A549 (cell line): Measurements from ENCODE around the gene UFC1. TPM values are rescaled to one million over a fixed set of nuclear protein-coding genes. Genes with fewer than 3 reads are reported as not detected.

ENCODE experiments used
- ATAC-seq, 2 experiments: fragments of 200-7000 bp in 1 of 2; fragments of >200 bp in 1 of 2; cut with Nextera tagmentation in 1 of 2; cut with Tn5 transposase in 1 of 2; 3 replicates each; pipeline versions ENCODE4 v1.8.0 to v1.9.1; 2018 to 2020; ENCODE audit warnings: mild to moderate bottlenecking in 1 of 2, moderate library complexity in 1 of 2
- CTCF ChIA-PET: fragments of 300-600 bp; sonication (Branson Sonifier 250); formaldehyde crosslinking; extraction: SDS; loops from one replicate; lab custom pipeline; 2021; ENCODE audit warnings: antibody characterized with exemption, inconsistent platforms; lab: Yijun Ruan, JAX
- POLR2A ChIA-PET: fragments of 350-600 bp; formaldehyde crosslinking; extraction: SDS; loops from one replicate; lab custom pipeline; 2021; ENCODE audit warnings: antibody characterized with exemption, inconsistent platforms; lab: Yijun Ruan, JAX
- DNase-seq, 2 experiments: peaks; one replicate each; pipeline versions ENCODE4 v3.0.0 to v3.0.0-alpha.2; 2011 to 2016; ENCODE audit warnings: low read depth in 1 of 2, low spot score in 1 of 2
- FAIRE-seq: peaks from 2 replicates; lab custom pipeline; 2011; peaks lifted over from hg19 to GRCh38; lab: Jason Lieb, UNC
- H3K27ac ChIP-seq, 2 experiments: fragments of >200 bp; sonication (Bioruptor Twin); formaldehyde crosslinking; 3 replicates each; pipeline ENCODE4 v1.5.1; 2016 to 2017
- H3K4me1 ChIP-seq: fragments of >200 bp; sonication (Bioruptor Twin); formaldehyde crosslinking; 3 replicates; pipeline ENCODE4 v1.6.1; 2016
- H3K4me2 ChIP-seq: fragments of >200 bp; sonication (Bioruptor Twin); formaldehyde crosslinking; 3 replicates; pipeline ENCODE4 v1.6.1; 2016
- H3K4me3 ChIP-seq: fragments of >200 bp; sonication (Bioruptor Twin); formaldehyde crosslinking; 3 replicates; pipeline ENCODE4 v1.5.1; 2016
- H3K9me3 ChIP-seq: fragments of >200 bp; sonication (Bioruptor Twin); formaldehyde crosslinking; 3 replicates; pipeline ENCODE4 v1.6.1; 2016
- ATOH8 ChIP-seq: fragments of 250-450 bp; sonication (Bioruptor Pico); IDR thresholded peaks from 2 replicates; pipeline ENCODE4 v1.5.0; 2020; ENCODE audit warnings: low read depth, mild to moderate bottlenecking, moderate library complexity
- CBX2 ChIP-seq: fragments of 200-600 bp; sonication (generic); IDR thresholded peaks from 2 replicates; pipeline ENCODE4 v1.6.1; 2016; ENCODE audit warnings: low read depth, mild to moderate bottlenecking, borderline replicate concordance
- CBX8 ChIP-seq: fragments of 200-600 bp; sonication (generic); IDR thresholded peaks from 2 replicates; pipeline ENCODE4 v1.6.1; 2016
- CHD2 ChIP-seq: fragments of 150-350 bp; IDR thresholded peaks from 2 replicates; pipeline ENCODE4 v1.6.1; 2014; ENCODE audit warnings: low read length; ENCODE audit not compliant: partially characterized antibody
- CHD4 ChIP-seq: fragments of 200-600 bp; sonication (generic); IDR thresholded peaks from 2 replicates; pipeline ENCODE4 v1.6.1; 2016; ENCODE audit warnings: antibody characterized with exemption, mild to moderate bottlenecking, borderline replicate concordance
- CTCF ChIP-seq: fragments of >200 bp; sonication (Bioruptor Twin); formaldehyde crosslinking; IDR thresholded peaks from 3 replicates; pipeline ENCODE4 v1.5.1; 2016
- EHMT2 ChIP-seq: fragments of 200-600 bp; sonication (generic); IDR thresholded peaks from 2 replicates; pipeline ENCODE4 v1.6.1; 2016; ENCODE audit warnings: antibody characterized with exemption, low read depth, mild to moderate bottlenecking, moderate library complexity
- EP300 ChIP-seq, 2 experiments: fragments of >200 bp; sonication (Bioruptor Twin); formaldehyde crosslinking; IDR thresholded peaks; 2 replicates in 1 of 2; 3 replicates in 1 of 2; pipeline ENCODE4 v1.6.1; 2016 to 2017
- ESRRA ChIP-seq: fragments of 150-350 bp; IDR thresholded peaks from 2 replicates; pipeline ENCODE4 v1.6.1; 2014; ENCODE audit warnings: mild to moderate bottlenecking, low read length, borderline replicate concordance
- FOSL2 ChIP-seq, 2 experiments: fragments of 450-650 bp in 1 of 2; fragments of >200 bp in 1 of 2; sonication (Bioruptor Twin) in 1 of 2; formaldehyde crosslinking; IDR thresholded peaks; 2 replicates each; pipeline versions ENCODE4 v1.5.0 to v1.6.1; 2016 to 2020; ENCODE audit warnings: mild to moderate bottlenecking in 1 of 2, moderate library complexity in 1 of 2
- GATA3 ChIP-seq: IDR thresholded peaks from 2 replicates; pipeline ENCODE4 v1.6.1; 2012; ENCODE audit warnings: borderline replicate concordance
- HEYL ChIP-seq: fragments of 250-450 bp; sonication (Bioruptor Pico); IDR thresholded peaks from 2 replicates; pipeline ENCODE4 v1.8.0; 2021; ENCODE audit warnings: mild to moderate bottlenecking, moderate library complexity
- HMGXB4 ChIP-seq: fragments of 250-450 bp; sonication (Bioruptor Pico); IDR thresholded peaks from 2 replicates; pipeline ENCODE4 v1.5.0; 2021; ENCODE audit warnings: mild to moderate bottlenecking, moderate library complexity, borderline replicate concordance
- HOXB5 ChIP-seq: fragments of 250-450 bp; sonication (Bioruptor Pico); IDR thresholded peaks from 2 replicates; pipeline ENCODE4 v1.5.0; 2020; ENCODE audit warnings: mild to moderate bottlenecking, moderate library complexity
- JUNB ChIP-seq: fragments of >200 bp; sonication (Bioruptor Twin); formaldehyde crosslinking; IDR thresholded peaks from 2 replicates; pipeline ENCODE4 v1.6.1; 2016
- KDM1A ChIP-seq: fragments of 200-600 bp; sonication (generic); IDR thresholded peaks from 2 replicates; pipeline ENCODE4 v1.6.1; 2016; ENCODE audit warnings: low read depth, mild to moderate bottlenecking
- KDM5A ChIP-seq: fragments of 200-600 bp; sonication (generic); IDR thresholded peaks from 2 replicates; pipeline ENCODE4 v1.6.1; 2016; ENCODE audit warnings: antibody characterized with exemption, mild to moderate bottlenecking
- MYC ChIP-seq: IDR thresholded peaks from 2 replicates; pipeline ENCODE4 v1.6.1; 2012; ENCODE audit warnings: mild to moderate bottlenecking, inconsistent platforms, low read length, improper control_type of control experiment, borderline replicate concordance
- NFE2L2 ChIP-seq: fragments of 150-350 bp; conservative IDR thresholded peaks from 2 replicates; pipeline ENCODE4 v1.6.1; 2014; ENCODE audit warnings: low read length
- NPAS2 ChIP-seq: fragments of 250-450 bp; sonication (Bioruptor Pico); IDR thresholded peaks from 2 replicates; pipeline ENCODE4 v1.8.0; 2022; ENCODE audit warnings: mild to moderate bottlenecking, moderate library complexity, borderline replicate concordance
- NR3C1 ChIP-seq: fragments of >200 bp; sonication (Bioruptor Twin); formaldehyde crosslinking; IDR thresholded peaks from 3 replicates; pipeline ENCODE4 v1.6.1; 2017
- POLR2AphosphoS2 ChIP-seq: conservative IDR thresholded peaks from 2 replicates; pipeline ENCODE4 v1.6.1; 2012; ENCODE audit warnings: low read length, improper control_type of control experiment, inconsistent platforms
- RARB ChIP-seq: fragments of 250-450 bp; sonication (Bioruptor Pico); IDR thresholded peaks from 2 replicates; pipeline ENCODE4 v1.8.0; 2021; ENCODE audit warnings: mild to moderate bottlenecking, moderate library complexity
- RCOR1 ChIP-seq: fragments of 150-350 bp; IDR thresholded peaks from 2 replicates; pipeline ENCODE4 v1.6.1; 2014; ENCODE audit warnings: antibody characterized with exemption, low read length, low read depth
- REST ChIP-seq: fragments of 200-600 bp; sonication (generic); IDR thresholded peaks from 2 replicates; pipeline ENCODE4 v1.6.1; 2016; ENCODE audit warnings: antibody characterized with exemption, mild to moderate bottlenecking, moderate library complexity
- RNF2 ChIP-seq: fragments of 200-600 bp; sonication (generic); IDR thresholded peaks from 2 replicates; pipeline ENCODE4 v1.6.1; 2016; ENCODE audit warnings: low read depth, mild to moderate bottlenecking, antibody characterized with exemption, moderate library complexity, borderline replicate concordance
- USF2 ChIP-seq: fragments of 450-650 bp; IDR thresholded peaks from 2 replicates; pipeline ENCODE4 v1.6.1; 2014; ENCODE audit warnings: antibody characterized with exemption
- ZC3H11A ChIP-seq: fragments of 450-650 bp; IDR thresholded peaks from 2 replicates; pipeline ENCODE4 v1.6.1; 2014; ENCODE audit warnings: antibody characterized with exemption, mild to moderate bottlenecking
- ZFP36 ChIP-seq: fragments of 450-650 bp; IDR thresholded peaks from 2 replicates; pipeline ENCODE4 v1.6.1; 2014; ENCODE audit warnings: borderline replicate concordance; ENCODE audit not compliant: partially characterized antibody
- ZSCAN20 ChIP-seq: fragments of 250-450 bp; sonication (Bioruptor Pico); IDR thresholded peaks from 2 replicates; pipeline ENCODE4 v1.8.0; 2022; ENCODE audit warnings: mild to moderate bottlenecking, moderate library complexity
- WGBS: methylation state at CpG from one replicate; pipeline ENCODE4 v1.1.6; 2017; ENCODE audit errors: missing lambda C conversion rate; 5-methylcytosine and 5-hydroxymethylcytosine counted together
- polyA minus RNA-seq: library from RNA; depleted of rRNA, polyadenylated mRNA; stranded (reverse); fragments of >200 nt; gene quantifications from 2 replicates; pipeline ENCODE4 v1.2.3, GENCODE V29; 2011; rRNA and poly(A)+ RNA removed
- polyA plus RNA-seq, 4 experiments: library from polyadenylated mRNA; depleted of rRNA in 3 of 4; stranded (reverse); fragments of >200 nt; fragmentation: RNase III in 1 of 4; extraction: RNeasy Plus Mini Kit Qiagen cat#74134 plus additional on column Dnase treatment in 1 of 4; gene quantifications; 2 replicates in 3 of 4; 3 replicates in 1 of 4; pipeline ENCODE4 v1.2.3, GENCODE V29; 2011 to 2017

The UFC1 gene
- polyA plus RNA-seq (2011; rRNA removed) (110 and 115 TPM in 2 replicates), polyA plus RNA-seq (2017; fragmentation: RNase III; extraction: RNeasy Plus Mini Kit Qiagen cat#74134 plus additional on column Dnase treatment) (149 to 153 TPM (median 150 TPM) in 3 replicates), polyA minus RNA-seq (50.4 and 54.5 TPM in 2 replicates)
- polyA plus RNA-seq (2012; cell fraction: cytosol; rRNA removed): 70.5 and 81.9 TPM in 2 replicates
- polyA plus RNA-seq (2012; cell fraction: nucleus; rRNA removed): 26.5 and 34.9 TPM in 2 replicates

GRCh38 chr1:161153682-161154337, at the start of gene UFC1:
UFC1 (plus strand) TSS chr1:161153978; CDS start chr1:161153998, 20 bp downstream.
- H3K4me1 ChIP-seq: peaks cover 9% of the 10 kb centered on the region
- H3K4me3 ChIP-seq: peak within 1 kb of the TSS; percentile 57
- FAIRE-seq: peak; percentile 46
- peak within 1 kb of the TSS; percentile 89 to 95 for H3K27ac ChIP-seq
- POLR2A ChIA-PET: interaction anchor here (0.9 to 2.5 kb wide), 8 partner anchors 12 to 236 kb away, joined by 3 to 30 read pairs (median 5); partner anchors contain the start of genes B4GALT3, DEDD, NDUFS2 and NIT1
- H3K4me2 ChIP-seq: peak within 1 kb of the TSS; percentile 89
- no peaks in the 10 kb centered on the region for H3K9me3 ChIP-seq
- peak; percentile 93 to 96 for ATAC-seq
- CTCF ChIA-PET: interaction anchor here (1.0 to 7.9 kb wide), 4 partner anchors 11 to 39 kb away, joined by 3 to 59 read pairs (median 4); partner anchors contain the start of gene PPOX
- DNase-seq: peak; percentile 89 to 94
- under 1% methylated on average over 33 of the region's 33 CpGs for WGBS
- no peak for TF ChIP-seq USF2
- TF ChIP-seq FOSL2 (IDR thresholded peaks at IDR 0.05): no peak
- no peak for TF ChIP-seq FOSL2 (CRISPR knock-in tag; IDR thresholded peaks at IDR 0.05)
- TF ChIP-seq KDM1A: no peak
- no peak for TF ChIP-seq NPAS2 (CRISPR knock-in tag)
- TF ChIP-seq MYC: peak; percentile 53; the same call in 1 of the 2 replicates
- peak; percentile 58; the same call in 1 of the 2 replicates for TF ChIP-seq REST
- no peak for TF ChIP-seq GATA3
- 0 out of 2 replicates have a peak, but pooled peaks have one; percentile 23 for TF ChIP-seq RCOR1
- TF ChIP-seq ZFP36: no peak
- no peak for TF ChIP-seq HEYL (CRISPR knock-in tag)
- no peak for TF ChIP-seq RARB (CRISPR knock-in tag)
- TF ChIP-seq JUNB: no peak
- no peak for TF ChIP-seq ZSCAN20 (CRISPR knock-in tag)
- no peak for TF ChIP-seq CBX8
- no peak for TF ChIP-seq HMGXB4 (CRISPR knock-in tag)
- TF ChIP-seq ESRRA: no peak
- TF ChIP-seq NR3C1: no peak
- TF ChIP-seq POLR2AphosphoS2: no peak
- TF ChIP-seq EP300 (IDR thresholded peaks at IDR 0.05): no peak
- TF ChIP-seq RNF2: no peak
- no peak for TF ChIP-seq ZC3H11A
- TF ChIP-seq CBX2: no peak
- peak; percentile 47 for TF ChIP-seq CHD2
- TF ChIP-seq EHMT2: no peak
- TF ChIP-seq CHD4: no peak
- TF ChIP-seq CTCF: no peak
- TF ChIP-seq HOXB5 (CRISPR knock-in tag): no peak
- TF ChIP-seq NFE2L2: no peak
- TF ChIP-seq ATOH8: no peak
- 0 out of 2 replicates have a peak, but pooled peaks have one; percentile 27 for TF ChIP-seq KDM5A
